ENCODE results near the gene FAM50A.

Gene FAM50A

GRCh38 chrX:154486052-154486395 is 42.1 kb downstream of the FAM50A start:
- peak overlapping the region; percentile 63 for H3K4me3 ChIP-seq (ENCODE audit: low read depth, low read length)
- no peak for DNase-seq (ENCODE audit: low read depth)

GRCh38 chrX:154486396-154487207 is 42.7 kb downstream of the FAM50A start, which contains the start of gene UBL4A:
Gene UBL4A (minus strand): TSS chrX:154486615. CDS start chrX:154486584, 31 bp downstream.
- peak within 1 kb of the TSS; percentile 63 for H3K4me3 ChIP-seq (ENCODE audit: low read depth, low read length)
- no peak for DNase-seq (ENCODE audit: low read depth)
- TF ChIP-seq CTCF (IDR thresholded peaks at IDR 0.05; ENCODE audit: control insufficient read depth, extremely low read depth, insufficient read depth): no peak

More at GRCh38 chrX:154486052-154486395, 42.1 kb downstream of the FAM50A start:
- no peak for TF ChIP-seq CTCF (IDR thresholded peaks at IDR 0.05; ENCODE audit: control insufficient read depth, extremely low read depth, insufficient read depth)

- TF ChIP-seq CTCF (IDR thresholded peaks at IDR 0.05; ENCODE audit: control insufficient read depth, extremely low read depth, insufficient read depth): no peak
- DNase-seq (ENCODE audit: low read depth): no peak
- no peak overlapping the region for H3K4me3 ChIP-seq (ENCODE audit: low read depth, low read length)
Observed at GRCh38 chrX:154487518-154488290, 43.8 kb downstream of the FAM50A start.

GRCh38 chrX:154488336-154489075 is 44.6 kb downstream of the FAM50A start:
- TF ChIP-seq CTCF (IDR thresholded peaks at IDR 0.05; ENCODE audit: control insufficient read depth, extremely low read depth, insufficient read depth): no peak
- DNase-seq (ENCODE audit: low read depth): no peak
- H3K4me3 ChIP-seq (ENCODE audit: low read depth, low read length): no peak overlapping the region

GRCh38 chrX:154489182-154489581 is 45.2 kb downstream of the FAM50A start:
- no peak for DNase-seq (ENCODE audit: low read depth)
- H3K4me3 ChIP-seq (ENCODE audit: low read depth, low read length): peak overlapping the region; percentile 65

More at GRCh38 chrX:154489182-154489581, 45.2 kb downstream of the FAM50A start:
- TF ChIP-seq CTCF (IDR thresholded peaks at IDR 0.05; ENCODE audit: control insufficient read depth, extremely low read depth, insufficient read depth): no peak
